NCI-H1048 (cell line): ENCODE data around the gene ESPL1.

ENCODE experiments used
- DNase-seq: peaks from one replicate; lab custom pipeline; 2025; lab: John Stamatoyannopoulos, UW

Gene ESPL1

GRCh38 chr12:53267999-53268629 lies at the start of gene ESPL1:
ESPL1 (plus strand) TSS chr12:53268299; CDS start chr12:53268767, 468 bp downstream.
- DNase-seq, result no peak

- DNase-seq, result no peak
Measured at GRCh38 chr12:53218551-53219291, 49.4 kb upstream of the ESPL1 start.

- no peak for DNase-seq
Measured at GRCh38 chr12:53219292-53219955, 48.7 kb upstream of the ESPL1 start.

- DNase-seq, result no peak
Measured at GRCh38 chr12:53219956-53220693, 48.0 kb upstream of the ESPL1 start.

GRCh38 chr12:53220694-53221202 lies 47.4 kb upstream of the ESPL1 start:
- DNase-seq, result peak; percentile 69

GRCh38 chr12:53221203-53222080 lies 46.7 kb upstream of the ESPL1 start:
- DNase-seq, result no peak

GRCh38 chr12:53222170-53222721 lies 45.9 kb upstream of the ESPL1 start:
- DNase-seq, result no peak

GRCh38 chr12:53222806-53223261 lies 45.3 kb upstream of the ESPL1 start:
- DNase-seq, result no peak

- DNase-seq, result no peak
Measured at GRCh38 chr12:53223389-53224060, 44.6 kb upstream of the ESPL1 start.

- no peak for DNase-seq
Measured at GRCh38 chr12:53224061-53224896, 43.8 kb upstream of the ESPL1 start.

- no peak for DNase-seq
Measured at GRCh38 chr12:53224897-53225634, 43.0 kb upstream of the ESPL1 start.

GRCh38 chr12:53225635-53226424 lies 42.3 kb upstream of the ESPL1 start:
- no peak for DNase-seq

GRCh38 chr12:53226815-53227214 lies 41.3 kb upstream of the ESPL1 start:
- DNase-seq, result no peak

GRCh38 chr12:53227341-53227740 lies 40.8 kb upstream of the ESPL1 start:
- no peak for DNase-seq

GRCh38 chr12:53227836-53228235 lies 40.3 kb upstream of the ESPL1 start:
- no peak for DNase-seq

GRCh38 chr12:53229454-53229853 lies 38.6 kb upstream of the ESPL1 start:
- no peak for DNase-seq

- no peak for DNase-seq
Measured at GRCh38 chr12:53230108-53230845, 37.8 kb upstream of the ESPL1 start.
